K562 (cell line): Measurements from ENCODE around the gene PCF11. TPM values are rescaled to one million over a fixed set of nuclear protein-coding genes. Genes with fewer than 3 reads are reported as not detected.

Experiments
- CBX3 ChIP-seq, 2 experiments: IDR thresholded peaks; 1 replicate in 1 of 2; 2 replicates in 1 of 2; pipeline ENCODE4 v1.6.1; 2012; ENCODE audit warnings: inconsistent platforms in 2 of 2, low read length in 2 of 2, borderline replicate concordance in 1 of 2, control low read depth in 1 of 2
- CHD7 ChIP-seq: fragments of 200-600 bp; sonication (generic); IDR thresholded peaks from one replicate; pipeline ENCODE4 v1.6.1; 2012; ENCODE audit warnings: mild to moderate bottlenecking, low read depth, low read length, inconsistent platforms
- ZNF398 ChIP-seq: fragments of 250-450 bp; sonication (Bioruptor Pico); IDR thresholded peaks from 2 replicates; pipeline ENCODE4 v1.8.0; 2021; ENCODE audit warnings: moderate library complexity, mild to moderate bottlenecking, inconsistent platforms
- polyA plus RNA-seq, 8 experiments: library from polyadenylated mRNA; depleted of rRNA in 4 of 8; stranded (reverse) in 5 of 8; unstranded in 3 of 8; fragments of >200 nt; fragmentation: Nextera tagmentation in 2 of 8; fragmentation: Illumina TruSeq in 1 of 8; extraction: Ambion mirVana in 2 of 8; extraction: Trizol in 1 of 8; gene quantifications; 2 replicates each; pipeline versions ENCODE4 v1.2.1 to v1.2.3, GENCODE V29; 2011 to 2014; ENCODE audit warnings: inconsistent platforms in 1 of 8, missing spikeins in 1 of 8
- total RNA-seq, 7 experiments: library from RNA; depleted of rRNA in 6 of 7; stranded (reverse); fragments of >200 nt in 6 of 7; fragmentation: Illumina TruSeq in 2 of 7; extraction: Trizol in 2 of 7; gene quantifications; 2 replicates each; pipeline versions ENCODE4 v1.2.1 to v1.2.3, GENCODE V29; 2011 to 2021; ENCODE audit warnings: low replicate concordance in 1 of 7

PCF11 gene
- total and polyA plus RNA-seq, 9 of the 15 experiments (the other 6 are each of a cell fraction or from before 2014, with no cell fraction given), result 9.3 to 91.6 (median 54.4) TPM

GRCh38 chr11:83127310-83127637, 29.7 kb upstream of the PCF11 start (continued):
- TF ChIP-seq CHD7 (no peak), ZNF398 (CRISPR knock-in tag) (no peak), CBX3 (IDR thresholded peaks at IDR 0.05; ENCODE audit: borderline replicate concordance in 1 of 2, low read length in 2 of 2) (no peak)
